Activated CD8-positive, alpha-beta memory T cell treated with anti-CD3 and anti-CD28 coated beads for 48 hours (primary cell): ENCODE measurements around the gene TBC1D1.

ENCODE experiments used
- DNase-seq, 3 experiments: peaks; one replicate each; pipeline ENCODE4 v3.0.0-alpha.2; 2020; ENCODE audit warnings: low read depth in 2 of 3, low spot score in 2 of 3

The TBC1D1 gene

GRCh38 chr4:38045289-38045988 is 154.6 kb downstream of the TBC1D1 start:
- no peak for DNase-seq

- DNase-seq: no peak
Observed at GRCh38 chr4:38046727-38047489, 156.0 kb downstream of the TBC1D1 start.

- no peak for DNase-seq
Observed at GRCh38 chr4:38049545-38050170, 158.8 kb downstream of the TBC1D1 start.

- no peak for DNase-seq
Observed at GRCh38 chr4:38050560-38051350, 159.9 kb downstream of the TBC1D1 start.

GRCh38 chr4:38055566-38055965 is 164.7 kb downstream of the TBC1D1 start:
- DNase-seq: no peak

DNA sequence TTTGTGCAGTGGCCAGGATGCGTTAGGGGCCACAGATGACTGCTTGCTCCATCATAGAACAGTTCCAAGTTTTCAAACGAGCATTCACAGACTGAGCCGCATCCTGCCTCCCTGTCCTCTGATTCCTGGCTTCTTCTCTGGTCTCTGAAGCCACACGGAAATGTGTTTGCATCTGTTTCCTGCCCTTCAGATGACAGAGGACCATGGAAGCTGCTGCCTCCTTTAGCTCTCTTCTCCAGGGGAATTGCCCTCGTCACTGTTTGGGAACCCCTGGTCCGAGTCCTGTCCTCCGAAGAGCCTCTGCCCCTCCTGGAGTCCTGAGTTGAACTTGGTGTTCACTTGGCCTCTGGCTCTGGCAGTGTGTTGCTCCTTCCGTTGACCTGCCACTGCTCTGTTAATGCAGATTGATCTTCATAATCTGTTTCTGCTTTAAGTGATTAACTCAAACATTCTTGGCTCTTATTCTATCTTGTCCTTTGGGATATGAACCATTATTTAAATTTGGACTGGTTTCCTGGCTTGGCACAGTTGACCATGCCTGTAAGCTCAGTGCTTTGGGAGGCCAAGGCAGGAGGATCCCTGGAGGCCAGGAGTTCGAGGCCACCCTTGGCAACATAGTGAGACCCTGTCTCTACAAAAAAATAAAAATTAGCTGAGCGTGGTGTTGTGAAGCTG is 165.3 kb downstream of the TBC1D1 start:
- DNase-seq: no peak

DNA sequence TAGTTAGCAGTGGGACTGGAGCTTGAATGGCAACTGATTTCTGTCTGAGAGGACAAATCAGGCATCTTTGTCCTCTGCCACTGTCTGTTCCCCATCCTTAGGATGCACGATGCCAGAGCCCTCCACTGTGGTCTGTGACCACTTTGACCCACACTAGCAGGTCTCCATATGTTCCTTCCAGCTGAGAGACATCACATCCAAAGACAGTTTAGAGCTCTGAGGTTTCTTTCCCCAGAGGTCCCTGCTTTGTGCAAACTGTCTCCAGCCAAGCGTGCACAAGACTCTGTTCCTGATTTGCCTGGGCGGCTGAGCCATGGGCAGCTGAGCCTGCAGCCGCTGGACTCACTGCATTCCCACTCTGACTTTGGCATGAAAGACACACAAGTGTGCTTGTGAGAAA is 167.3 kb downstream of the TBC1D1 start:
- DNase-seq: no peak

DNA sequence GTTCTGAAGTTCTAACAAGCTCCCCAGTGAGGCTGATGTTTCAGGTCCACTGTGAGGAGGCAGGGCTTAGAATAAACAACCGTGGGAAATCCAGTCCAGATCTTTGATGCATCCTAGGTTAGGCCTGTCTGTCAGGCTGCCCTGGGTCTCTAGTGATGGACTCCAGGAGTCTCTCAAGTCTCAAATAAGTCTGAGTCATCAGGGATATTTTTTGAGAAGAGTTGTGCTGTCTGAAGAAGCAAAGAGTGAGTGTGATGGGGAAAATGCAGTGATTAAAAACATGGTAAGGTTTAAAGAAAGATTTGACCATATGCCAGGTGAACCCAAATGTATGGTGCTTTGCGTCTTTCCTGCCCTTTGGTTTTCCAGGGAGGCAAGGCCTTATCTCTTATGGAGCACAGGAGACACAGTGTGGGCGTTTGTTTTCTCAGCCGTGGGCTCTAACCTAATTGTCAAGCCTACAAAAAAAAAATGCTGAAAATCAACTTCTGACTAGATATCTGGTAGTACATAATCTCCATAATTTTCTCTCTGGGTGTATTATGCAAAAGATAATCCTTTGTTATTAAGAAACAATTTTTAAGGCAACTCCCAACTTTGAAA is 170.0 kb downstream of the TBC1D1 start:
- DNase-seq: no peak

DNA sequence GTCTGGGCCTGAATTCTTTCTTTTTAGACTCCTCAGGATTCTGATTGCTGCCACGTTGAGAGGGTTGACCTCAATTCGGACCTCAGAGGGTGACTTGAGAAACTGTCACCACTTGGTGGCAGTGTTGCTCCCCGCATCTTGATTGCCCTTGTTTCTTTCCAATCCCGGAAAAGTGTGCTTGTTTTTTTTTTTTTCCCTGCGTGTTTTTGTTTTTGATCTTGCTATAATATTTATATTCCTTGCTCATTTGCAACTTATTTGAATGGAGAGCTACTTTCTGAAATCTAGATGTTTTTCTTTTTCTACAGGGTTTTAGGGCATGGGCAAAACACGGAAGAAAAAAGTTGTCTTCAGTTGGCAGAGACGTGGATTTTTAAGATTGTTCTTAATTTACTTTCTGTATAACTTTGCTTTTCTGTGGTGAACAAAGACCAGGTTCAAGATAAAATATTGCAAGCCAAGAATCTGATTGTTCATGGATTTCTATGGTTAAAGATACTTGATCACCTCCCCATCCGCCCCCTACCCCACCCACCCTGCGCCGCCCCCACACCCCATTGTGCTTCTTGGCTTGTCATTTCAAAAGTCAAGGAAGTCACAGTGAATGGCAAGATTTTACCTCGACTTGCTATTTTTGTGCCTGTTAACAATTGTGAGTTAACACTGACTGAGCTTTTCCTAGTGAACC is 171.3 kb downstream of the TBC1D1 start:
- peak; percentile 15 to 32 (median 27) for DNase-seq

GRCh38 chr4:38062776-38063097 is 171.9 kb downstream of the TBC1D1 start:
- DNase-seq: no peak

DNA sequence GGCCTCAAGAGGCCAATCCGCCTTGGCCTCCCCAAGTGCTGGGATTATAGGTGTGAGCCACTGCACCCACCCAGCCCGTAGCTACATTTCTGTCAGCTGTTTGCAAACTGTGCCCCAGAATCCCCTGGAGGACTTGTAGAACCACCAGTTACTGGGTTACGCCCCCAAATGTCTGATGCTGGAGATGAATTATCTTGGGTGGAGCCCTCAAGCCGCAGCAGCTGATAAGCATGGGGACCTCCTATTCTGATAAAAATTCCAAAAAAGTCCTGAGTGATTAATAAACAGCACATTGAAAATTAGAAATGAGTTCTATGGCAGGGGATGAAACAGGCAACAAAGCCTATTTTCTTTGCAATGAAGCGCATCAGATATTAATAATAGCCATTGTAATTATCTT is 174.3 kb downstream of the TBC1D1 start:
- no peak for DNase-seq

- no peak for DNase-seq
Observed at GRCh38 chr4:38065900-38066299, 175.0 kb downstream of the TBC1D1 start.

- DNase-seq: no peak
Observed at GRCh38 chr4:38067499-38067898, 176.6 kb downstream of the TBC1D1 start.

GRCh38 chr4:38068107-38068506 is 177.2 kb downstream of the TBC1D1 start:
- DNase-seq: no peak

- no peak for DNase-seq
Observed at GRCh38 chr4:38069271-38069760, 178.4 kb downstream of the TBC1D1 start.

GRCh38 chr4:38071801-38072431 is 181.0 kb downstream of the TBC1D1 start:
- no peak for DNase-seq

DNA sequence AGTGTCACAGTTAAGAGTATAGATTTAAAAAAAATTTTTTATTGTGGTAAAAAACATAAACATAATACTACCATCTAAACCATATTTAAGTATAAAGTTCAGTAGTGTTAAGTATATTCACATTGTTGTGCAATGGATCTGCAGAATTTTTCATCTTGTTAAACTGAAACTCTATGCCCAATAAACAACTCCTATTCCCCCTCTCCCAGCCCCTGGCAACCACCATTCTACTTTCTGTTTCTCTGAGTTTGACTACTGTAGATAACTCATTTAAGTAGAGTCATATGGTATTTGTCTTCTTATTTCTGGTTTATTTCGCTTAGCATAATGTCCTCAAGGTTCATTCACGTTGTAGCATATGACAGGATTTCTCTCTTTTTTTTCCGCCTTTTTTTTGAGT is 181.7 kb downstream of the TBC1D1 start:
- no peak for DNase-seq

GRCh38 chr4:38073596-38074234 is 182.8 kb downstream of the TBC1D1 start:
- no peak for DNase-seq
